Bronchial epithelial cell (primary cell): ENCODE data around the gene TIPARP. TPM values are rescaled to one million over a fixed set of nuclear protein-coding genes. Genes with fewer than 3 reads are reported as not detected.

Experiments
- DNase-seq: peaks from one replicate; pipeline ENCODE4 v3.0.0-alpha.2; 2010; ENCODE audit warnings: low read depth
- FAIRE-seq: peaks from 2 replicates; lab custom pipeline; 2011; peaks lifted over from hg19 to GRCh38; lab: Jason Lieb, UNC
- H3K27me3 ChIP-seq: 2 replicates; pipeline ENCODE4 v1.5.1; 2011; ENCODE audit warnings: low read length; ENCODE audit not compliant: control insufficient read depth, insufficient read depth
- H3K36me3 ChIP-seq: 2 replicates; pipeline ENCODE4 v1.5.1; 2011; ENCODE audit warnings: low read length; ENCODE audit not compliant: control insufficient read depth, insufficient read depth
- H3K4me3 ChIP-seq: 2 replicates; pipeline ENCODE4 v1.5.1; 2011; ENCODE audit warnings: mild to moderate bottlenecking, low read depth, low read length, control low read depth
- CTCF ChIP-seq: IDR thresholded peaks from 2 replicates; pipeline ENCODE4 v1.5.1; 2011; ENCODE audit warnings: mild to moderate bottlenecking, moderate library complexity, low read length, control low read depth, inconsistent platforms; ENCODE audit not compliant: insufficient read depth, severe bottlenecking
- total RNA-seq: library from RNA; depleted of rRNA; stranded (reverse); fragments of >200 nt; gene quantifications from 2 replicates; pipeline ENCODE4 v1.2.1, GENCODE V29; 2014

TIPARP gene
- total RNA-seq, 1 donor from 2014 or later = 110 TPM

- H3K4me3 ChIP-seq = no peak overlapping the region
These were observed 6.0 kb downstream of the TIPARP start for GRCh38 chr3:156680243-156680914.

GRCh38 chr3:156681002-156681401 lies 6.6 kb downstream of the TIPARP start:
- Histone ChIP-seq H3K27me3 (no peaks in the 10 kb centered on the region), H3K36me3 (peaks cover 14% of the 10 kb centered on the region), H3K4me3 (no peak overlapping the region)
- FAIRE-seq (no peak), DNase-seq (peak; percentile 100)
- no peak for TF ChIP-seq CTCF

More at GRCh38 chr3:156680243-156680914, 6.0 kb downstream of the TIPARP start:
- DNase-seq (no peak), FAIRE-seq (no peak)
- Histone ChIP-seq H3K36me3 (peaks cover 12% of the 10 kb centered on the region), H3K27me3 (no peaks in the 10 kb centered on the region)
- TF ChIP-seq CTCF = no peak

GRCh38 chr3:156682501-156682900 lies 8.1 kb downstream of the TIPARP start:
- FAIRE-seq (no peak), DNase-seq (no peak)
- no peak for TF ChIP-seq CTCF

GRCh38 chr3:156682963-156683362 lies 8.6 kb downstream of the TIPARP start:
- TF ChIP-seq CTCF = no peak
- no peak overlapping the region for H3K4me3 ChIP-seq
- H3K27me3 ChIP-seq = no peaks in the 10 kb centered on the region
- DNase-seq (no peak), FAIRE-seq (no peak)
- peaks cover 11% of the 10 kb centered on the region for H3K36me3 ChIP-seq

More at GRCh38 chr3:156682501-156682900, 8.1 kb downstream of the TIPARP start:
- no peak overlapping the region for H3K4me3 ChIP-seq
- H3K27me3 ChIP-seq = no peaks in the 10 kb centered on the region
- H3K36me3 ChIP-seq = peaks cover 14% of the 10 kb centered on the region

- no peak overlapping the region for H3K4me3 ChIP-seq
- DNase-seq (peak; percentile 63), FAIRE-seq (no peak)
- no peak for TF ChIP-seq CTCF
- no peaks in the 10 kb centered on the region for H3K27me3 ChIP-seq
- peaks cover 9% of the 10 kb centered on the region for H3K36me3 ChIP-seq
These were observed 10.8 kb downstream of the TIPARP start for GRCh38 chr3:156685198-156685597.

GRCh38 chr3:156685752-156686151 lies 11.4 kb downstream of the TIPARP start:
- H3K4me3 ChIP-seq = no peak overlapping the region
- FAIRE-seq = no peak

More at GRCh38 chr3:156685752-156686151, 11.4 kb downstream of the TIPARP start:
- peaks cover 9% of the 10 kb centered on the region for H3K36me3 ChIP-seq
- DNase-seq = no peak
- TF ChIP-seq CTCF = no peak
- no peaks in the 10 kb centered on the region for H3K27me3 ChIP-seq
